Mesenchymal stem cell (in vitro differentiated cells and primary cell): Measurements from ENCODE around the gene COX6A1.

ENCODE experiments used
- DNase-seq: peaks from one replicate; pipeline ENCODE4 v3.0.0-alpha.2; 2013
- H2AFZ ChIP-seq: one replicate; pipeline ENCODE4 v1.6.1; 2013; ENCODE audit warnings: low read depth, mild to moderate bottlenecking, control low read depth, inconsistent platforms, low read length, moderate library complexity
- H2AK5ac ChIP-seq: 2 replicates; pipeline ENCODE4 v1.6.1; 2013; ENCODE audit warnings: low read length, moderate library complexity, mild to moderate bottlenecking, inconsistent platforms; ENCODE audit not compliant: severe bottlenecking
- H2BK120ac ChIP-seq: one replicate; pipeline ENCODE4 v1.6.1; 2013; ENCODE audit warnings: low read depth, mild to moderate bottlenecking, inconsistent platforms, low read length, moderate library complexity
- H2BK12ac ChIP-seq, 2 experiments: one replicate each; pipeline ENCODE4 v1.6.1; 2013; ENCODE audit warnings: inconsistent platforms in 2 of 2, low read length in 2 of 2, mild to moderate bottlenecking in 2 of 2, moderate library complexity in 2 of 2, control low read depth in 1 of 2
- H2BK15ac ChIP-seq: one replicate; pipeline ENCODE4 v1.6.1; 2013; ENCODE audit warnings: mild to moderate bottlenecking, low read depth, inconsistent platforms; ENCODE audit not compliant: poor library complexity, severe bottlenecking
- H2BK5ac ChIP-seq: 2 replicates; pipeline ENCODE4 v1.6.1; 2013; ENCODE audit warnings: low read depth, mild to moderate bottlenecking, low read length, control low read depth, inconsistent platforms; ENCODE audit not compliant: poor library complexity, severe bottlenecking
- H3K14ac ChIP-seq, 2 experiments: one replicate each; pipeline ENCODE4 v1.6.1; 2013; ENCODE audit warnings: inconsistent platforms in 2 of 2, low read length in 2 of 2, control low read depth in 1 of 2, mild to moderate bottlenecking in 1 of 2, moderate library complexity in 1 of 2
- H3K18ac ChIP-seq, 2 experiments: one replicate each; pipeline ENCODE4 v1.6.1; 2013; ENCODE audit warnings: inconsistent platforms in 2 of 2, low read length in 2 of 2, control low read depth in 1 of 2, low read depth in 1 of 2, mild to moderate bottlenecking in 1 of 2
- H3K23ac ChIP-seq, 2 experiments: one replicate each; pipeline ENCODE4 v1.6.1; 2013; ENCODE audit warnings: inconsistent platforms in 2 of 2, low read length in 2 of 2, mild to moderate bottlenecking in 2 of 2, moderate library complexity in 2 of 2, control low read depth in 1 of 2
- H3K27ac ChIP-seq: 2 replicates; pipeline ENCODE4 v1.5.1; 2013; ENCODE audit warnings: mild to moderate bottlenecking, moderate library complexity, low read length, control low read depth, inconsistent platforms; ENCODE audit not compliant: poor library complexity, severe bottlenecking
- H3K27me3 ChIP-seq, 2 experiments: 2 replicates each; pipeline versions ENCODE4 v1.6.1 to v1.7.0; 2013; ENCODE audit warnings: low read length in 2 of 2, mild to moderate bottlenecking in 2 of 2, moderate library complexity in 2 of 2, control low read depth in 1 of 2, inconsistent platforms in 1 of 2; ENCODE audit not compliant: control insufficient read depth in 1 of 2, insufficient read depth in 1 of 2
- H3K36me3 ChIP-seq, 2 experiments: 2 replicates each; pipeline versions ENCODE4 v1.6.1 to v1.7.0; 2013; ENCODE audit warnings: low read length in 2 of 2, control low read depth in 1 of 2, inconsistent platforms in 1 of 2, low read depth in 1 of 2, mild to moderate bottlenecking in 1 of 2; ENCODE audit not compliant: insufficient read depth in 2 of 2, control insufficient read depth in 1 of 2
- H3K4ac ChIP-seq, 2 experiments: one replicate each; pipeline ENCODE4 v1.6.1; 2013; ENCODE audit warnings: inconsistent platforms in 2 of 2, low read length in 2 of 2, mild to moderate bottlenecking in 2 of 2, moderate library complexity in 2 of 2, control low read depth in 1 of 2, low read depth in 1 of 2
- H3K4me1 ChIP-seq: 2 replicates; pipeline ENCODE4 v1.6.1; 2013; ENCODE audit warnings: low read depth, low read length, control low read depth; ENCODE audit not compliant: control insufficient read depth, insufficient read depth
- H3K4me2 ChIP-seq: 2 replicates; pipeline ENCODE4 v1.6.1; 2013; ENCODE audit warnings: low read length, mild to moderate bottlenecking, inconsistent platforms; ENCODE audit not compliant: poor library complexity, severe bottlenecking
- H3K4me3 ChIP-seq, 2 experiments: 2 replicates each; pipeline versions ENCODE4 v1.5.1 to v1.7.0; 2013; ENCODE audit warnings: low read length in 2 of 2, mild to moderate bottlenecking in 2 of 2, control low read depth in 1 of 2, low read depth in 1 of 2; ENCODE audit not compliant: insufficient read depth in 1 of 2
- H3K79me1 ChIP-seq: replicated peaks from 2 replicates; pipeline ENCODE4 v1.6.1; 2013; ENCODE audit warnings: mild to moderate bottlenecking, control low read depth, low read length, inconsistent platforms; ENCODE audit not compliant: poor library complexity, severe bottlenecking
- H3K9ac ChIP-seq: 2 replicates; pipeline ENCODE4 v1.7.0; 2013; ENCODE audit warnings: mild to moderate bottlenecking, low read length, moderate library complexity
- H3K9me3 ChIP-seq: 2 replicates; pipeline ENCODE4 v1.7.0; 2013; ENCODE audit warnings: mild to moderate bottlenecking, low read length; ENCODE audit not compliant: control insufficient read depth
- H4K8ac ChIP-seq: one replicate; pipeline ENCODE4 v1.6.1; 2013; ENCODE audit warnings: inconsistent platforms, mild to moderate bottlenecking, low read length, moderate library complexity
- H4K91ac ChIP-seq: one replicate; pipeline ENCODE4 v1.6.1; 2013; ENCODE audit warnings: mild to moderate bottlenecking, low read length, inconsistent platforms
- WGBS: methylation state at CpG from one replicate; pipeline ENCODE4 v1.1.7; 2013; ENCODE audit warnings: mixed read lengths; 5-methylcytosine and 5-hydroxymethylcytosine counted together

COX6A1 gene

DNA sequence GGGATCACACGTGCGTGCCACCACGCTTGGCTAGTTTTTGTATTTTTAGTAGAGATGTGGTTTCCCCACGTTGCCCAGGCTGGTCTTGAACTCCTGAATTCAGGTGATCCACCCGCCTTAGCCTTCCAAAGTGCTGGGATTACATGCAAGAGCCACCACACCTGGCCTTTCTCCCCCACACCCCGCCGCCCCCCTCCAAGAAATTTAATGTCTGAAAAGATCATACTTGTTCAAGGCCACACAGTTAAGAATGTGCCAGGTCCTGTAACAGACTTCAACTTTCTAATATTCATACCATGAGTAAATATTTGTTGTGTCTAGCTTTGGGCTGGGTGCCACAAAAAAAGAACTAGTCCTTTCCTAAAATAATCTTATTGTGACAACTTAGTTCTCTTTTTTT lies 17.4 kb downstream of the COX6A1 start:
- WGBS: 100% methylated on average over 4 of the region's 7 CpGs

DNA sequence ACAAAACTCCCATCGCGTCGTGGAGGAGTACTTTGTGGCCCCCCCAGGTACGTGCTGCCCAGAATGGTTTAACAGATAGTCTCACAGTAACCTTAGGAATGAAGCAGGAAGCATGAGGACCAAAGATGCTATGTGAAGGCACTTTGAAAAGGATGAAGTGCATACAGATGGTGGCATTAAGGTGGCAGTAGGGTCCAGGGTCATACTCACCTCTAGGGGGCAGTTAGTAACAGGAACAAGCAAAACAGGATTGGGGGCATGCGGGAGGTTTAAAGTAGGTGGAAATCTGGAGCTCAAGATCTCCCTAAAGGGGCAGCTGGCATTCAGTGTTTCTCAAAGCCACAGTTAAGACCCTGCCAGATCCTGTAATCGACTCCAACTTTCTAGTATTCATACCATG lies 19.2 kb downstream of the COX6A1 start:
- Histone ChIP-seq H3K79me1 (peaks cover 16% of the 10 kb centered on the region), H3K18ac (no peak overlapping the region), H3K27ac (no peak overlapping the region), H2AK5ac (no peak overlapping the region), H3K27me3 (no peaks in the 10 kb centered on the region), H3K9ac (no peak overlapping the region), H3K9me3 (no peaks in the 10 kb centered on the region), H2BK5ac (no peak overlapping the region), H3K23ac (no peak overlapping the region), H2BK120ac (no peak overlapping the region), H3K4me2 (no peak overlapping the region), H3K14ac (no peak overlapping the region), H3K4me1 (no peaks in the 10 kb centered on the region), H3K4ac (no peak overlapping the region), H3K4me3 (no peak overlapping the region), H3K36me3 (peaks cover 50 to 92% of the 10 kb centered on the region in 2 experiments), H2BK12ac (no peak overlapping the region), H2BK15ac (no peak overlapping the region), H4K91ac (no peak overlapping the region), H2AFZ (no peak overlapping the region), H4K8ac (no peak overlapping the region)
- DNase-seq: no peak
- WGBS: 86% methylated on average over 6 of the region's 6 CpGs

More for the DNA sequence above, 17.4 kb downstream of the COX6A1 start:
- H3K27me3 ChIP-seq: no peaks in the 10 kb centered on the region
- no peak overlapping the region for H2AK5ac ChIP-seq
- no peak overlapping the region for H3K27ac ChIP-seq
- H2AFZ ChIP-seq: no peak overlapping the region
- H3K23ac ChIP-seq: no peak overlapping the region
- H3K4me2 ChIP-seq: no peak overlapping the region
- no peaks in the 10 kb centered on the region for H3K4me1 ChIP-seq
- no peak overlapping the region for H3K14ac ChIP-seq
- H3K9me3 ChIP-seq: no peaks in the 10 kb centered on the region
- no peak overlapping the region for H3K4ac ChIP-seq
- H4K8ac ChIP-seq: no peak overlapping the region
- H3K36me3 ChIP-seq: peaks cover 47 to 81% of the 10 kb centered on the region in 2 experiments
- no peak overlapping the region for H4K91ac ChIP-seq
- DNase-seq: no peak
- H2BK15ac ChIP-seq: no peak overlapping the region
- H2BK12ac ChIP-seq: no peak overlapping the region
- no peak overlapping the region for H3K9ac ChIP-seq
- no peak overlapping the region for H3K18ac ChIP-seq
- peaks cover 14% of the 10 kb centered on the region for H3K79me1 ChIP-seq
- no peak overlapping the region for H3K4me3 ChIP-seq
- H2BK120ac ChIP-seq: no peak overlapping the region
- H2BK5ac ChIP-seq: no peak overlapping the region

DNA sequence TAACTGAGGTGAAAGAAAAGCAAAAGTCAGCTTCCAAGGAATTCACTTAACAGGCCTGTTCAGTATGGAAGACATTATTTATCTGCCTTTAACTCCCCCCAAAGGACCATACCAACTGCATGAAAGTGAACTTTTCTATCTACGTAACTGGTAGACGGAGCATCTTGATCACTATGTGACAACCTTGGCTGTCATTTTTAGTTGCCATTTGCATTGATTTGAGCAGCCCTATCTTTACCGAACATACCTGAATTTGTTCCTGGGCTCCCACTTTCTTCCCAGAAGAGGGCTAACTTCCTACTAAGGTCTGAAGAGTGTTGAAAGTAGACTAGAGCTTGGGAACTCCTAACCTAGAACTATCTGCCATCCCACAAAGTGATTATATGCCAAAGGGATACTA lies 22.2 kb downstream of the COX6A1 start:
- no peak overlapping the region for H2AFZ ChIP-seq
- no peak overlapping the region for H3K4ac ChIP-seq
- H3K23ac ChIP-seq: no peak overlapping the region
- no peak overlapping the region for H3K9ac ChIP-seq
- no peak for DNase-seq
- H2BK5ac ChIP-seq: no peak overlapping the region
- H4K91ac ChIP-seq: no peak overlapping the region
- H3K4me1 ChIP-seq: no peaks in the 10 kb centered on the region
- H2BK120ac ChIP-seq: no peak overlapping the region
- H3K27ac ChIP-seq: no peak overlapping the region
- H2AK5ac ChIP-seq: no peak overlapping the region
- no peak overlapping the region for H2BK12ac ChIP-seq
- H3K4me2 ChIP-seq: no peak overlapping the region
- no peak overlapping the region for H3K18ac ChIP-seq
- H3K9me3 ChIP-seq: no peaks in the 10 kb centered on the region
- no peak overlapping the region for H4K8ac ChIP-seq
- H3K79me1 ChIP-seq: peaks cover 22% of the 10 kb centered on the region
- WGBS: 98% methylated on average over 3 of the region's 3 CpGs
- no peaks in the 10 kb centered on the region for H3K27me3 ChIP-seq
- H3K36me3 ChIP-seq: peaks cover 53 to 94% of the 10 kb centered on the region in 2 experiments
- H2BK15ac ChIP-seq: no peak overlapping the region
- H3K14ac ChIP-seq: no peak overlapping the region
- no peak overlapping the region for H3K4me3 ChIP-seq

DNA sequence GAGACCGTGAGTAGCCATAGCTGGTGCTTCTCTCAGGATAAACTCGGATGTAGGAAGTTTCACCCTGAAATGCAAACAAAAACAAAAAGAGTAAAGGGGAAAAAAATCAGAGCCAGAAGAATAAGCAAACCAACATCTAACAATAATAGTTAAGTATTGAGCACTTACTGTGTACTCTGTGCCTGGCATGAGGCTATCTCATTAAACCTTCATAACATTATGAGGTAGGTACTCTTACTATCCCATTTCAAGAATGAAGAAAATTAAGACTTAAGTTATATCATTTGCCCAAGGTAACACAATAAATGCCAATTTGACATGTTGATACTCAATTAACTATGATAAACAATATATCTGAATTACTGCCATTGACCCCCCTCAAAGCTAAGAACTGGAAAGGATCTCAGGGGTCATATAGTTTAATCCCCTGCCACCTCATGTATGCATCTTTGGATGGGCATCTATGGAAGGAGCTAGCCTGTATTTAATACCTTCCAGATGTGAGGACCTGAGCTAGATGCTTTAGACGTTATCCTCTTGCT lies 24.3 kb downstream of the COX6A1 start:
- Histone ChIP-seq H3K4me1 (peaks cover 2% of the 10 kb centered on the region), H2AFZ (no peak overlapping the region), H3K4me3 (no peak overlapping the region), H2BK15ac (no peak overlapping the region), H3K36me3 (peaks cover 40 to 87% of the 10 kb centered on the region in 2 experiments), H3K23ac (no peak overlapping the region), H3K14ac (no peak overlapping the region), H2AK5ac (no peak overlapping the region), H3K79me1 (peaks cover 16% of the 10 kb centered on the region), H3K4ac (no peak overlapping the region), H3K18ac (no peak overlapping the region), H2BK12ac (no peak overlapping the region), H3K27ac (no peak overlapping the region), H4K91ac (no peak overlapping the region), H4K8ac (no peak overlapping the region), H3K9ac (peak overlapping the region; percentile 11), H2BK5ac (no peak overlapping the region), H3K9me3 (no peaks in the 10 kb centered on the region), H3K27me3 (no peaks in the 10 kb centered on the region), H3K4me2 (no peak overlapping the region), H2BK120ac (no peak overlapping the region)
- WGBS: 96% methylated on average over 1 of the region's 3 CpGs
- DNase-seq: no peak
